Inflammatory macrophage treated with lipopolysaccharide for 4 hours (primary cell): ENCODE measurements around the gene PROKR1.
A peak's percentile ranks its signal among the peaks of the same experiment; 100 is the strongest.
"Not testable (repeated sequence)": the region's sequence is repeated elsewhere in the genome, so short reads cannot be mapped to it uniquely, and the experiment has no call there.

Source experiments
- DNase-seq: peaks from one replicate; pipeline ENCODE4 v3.0.0-alpha.2; 2020

Gene PROKR1

GRCh38 chr2:68643011-68643873 lies at the start of gene PROKR1:
PROKR1 (plus strand) TSS chr2:68643579; CDS start chr2:68645822, 2,243 bp downstream.
- DNase-seq: peak; percentile 19

DNA sequence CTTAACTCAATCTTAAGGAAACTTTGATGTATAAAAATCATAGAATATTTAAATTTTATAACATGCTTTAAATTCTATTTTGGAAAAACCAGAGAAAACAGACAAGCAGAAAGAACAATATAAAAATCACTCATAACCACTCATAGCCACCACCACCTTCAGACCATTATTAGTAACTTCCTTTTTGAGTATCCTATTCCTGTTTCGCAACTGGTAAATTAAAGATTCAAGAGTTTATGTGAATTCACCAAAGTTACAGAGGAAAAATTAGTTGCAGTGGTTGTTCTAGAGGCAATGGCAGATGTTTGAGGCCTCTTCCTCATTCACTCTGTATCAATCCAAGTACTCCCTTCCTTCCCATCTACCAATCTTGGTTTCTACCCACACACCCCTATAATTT lies 49.3 kb upstream of the PROKR1 start:
- DNase-seq: peak; percentile 33

- DNase-seq: peak; percentile 49
These were observed 48.5 kb upstream of the PROKR1 start for GRCh38 chr2:68594674-68595492.

- DNase-seq: not testable (repeated sequence)
These were observed 47.9 kb upstream of the PROKR1 start for GRCh38 chr2:68595493-68595785.

GRCh38 chr2:68600495-68600894 lies 42.9 kb upstream of the PROKR1 start:
- not testable (repeated sequence) for DNase-seq

GRCh38 chr2:68603059-68603458 lies 40.3 kb upstream of the PROKR1 start:
- DNase-seq: no peak

GRCh38 chr2:68604077-68604476 lies 39.3 kb upstream of the PROKR1 start:
- DNase-seq: no peak

DNA sequence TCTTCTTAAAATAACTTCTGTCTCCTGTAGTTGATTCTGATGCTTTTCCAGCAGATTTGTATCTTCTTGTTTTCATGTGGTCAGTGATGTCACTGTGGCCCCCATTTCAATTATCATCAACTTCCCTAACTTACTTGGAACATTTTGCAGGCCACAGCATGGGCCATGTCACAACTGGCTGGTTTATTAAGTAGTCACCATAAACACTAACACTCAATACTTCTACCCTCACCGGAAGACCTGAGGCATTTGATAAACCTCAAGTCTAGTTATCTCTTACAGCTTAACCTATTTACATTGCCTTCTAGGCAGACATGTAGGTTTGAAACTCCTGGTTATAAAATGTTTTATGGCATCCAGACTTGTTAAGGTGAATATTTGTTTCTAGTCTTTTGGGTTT lies 37.4 kb upstream of the PROKR1 start:
- DNase-seq: peak; percentile 1

DNA sequence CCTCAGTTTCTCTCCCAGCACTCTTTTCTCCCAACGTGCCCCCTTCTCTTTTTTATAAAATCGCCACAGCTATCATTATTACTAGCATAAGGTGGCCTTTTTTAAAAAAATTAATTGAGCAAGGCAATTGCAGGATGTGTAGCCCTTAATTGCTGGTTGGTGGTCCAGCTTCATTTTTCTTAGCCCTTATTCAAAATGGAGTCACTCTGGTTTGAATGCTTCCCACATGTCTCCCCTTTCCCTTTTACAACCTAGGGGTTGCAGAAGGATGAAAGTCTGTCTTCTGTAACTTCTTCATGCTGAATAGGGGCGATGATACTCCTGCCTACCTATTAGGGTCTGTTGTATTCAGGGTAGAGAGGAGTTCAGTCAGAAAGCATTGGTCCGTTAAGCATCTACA lies 36.6 kb upstream of the PROKR1 start:
- no peak for DNase-seq

- DNase-seq: no peak
These were observed 35.5 kb upstream of the PROKR1 start for GRCh38 chr2:68607837-68608236.

DNA sequence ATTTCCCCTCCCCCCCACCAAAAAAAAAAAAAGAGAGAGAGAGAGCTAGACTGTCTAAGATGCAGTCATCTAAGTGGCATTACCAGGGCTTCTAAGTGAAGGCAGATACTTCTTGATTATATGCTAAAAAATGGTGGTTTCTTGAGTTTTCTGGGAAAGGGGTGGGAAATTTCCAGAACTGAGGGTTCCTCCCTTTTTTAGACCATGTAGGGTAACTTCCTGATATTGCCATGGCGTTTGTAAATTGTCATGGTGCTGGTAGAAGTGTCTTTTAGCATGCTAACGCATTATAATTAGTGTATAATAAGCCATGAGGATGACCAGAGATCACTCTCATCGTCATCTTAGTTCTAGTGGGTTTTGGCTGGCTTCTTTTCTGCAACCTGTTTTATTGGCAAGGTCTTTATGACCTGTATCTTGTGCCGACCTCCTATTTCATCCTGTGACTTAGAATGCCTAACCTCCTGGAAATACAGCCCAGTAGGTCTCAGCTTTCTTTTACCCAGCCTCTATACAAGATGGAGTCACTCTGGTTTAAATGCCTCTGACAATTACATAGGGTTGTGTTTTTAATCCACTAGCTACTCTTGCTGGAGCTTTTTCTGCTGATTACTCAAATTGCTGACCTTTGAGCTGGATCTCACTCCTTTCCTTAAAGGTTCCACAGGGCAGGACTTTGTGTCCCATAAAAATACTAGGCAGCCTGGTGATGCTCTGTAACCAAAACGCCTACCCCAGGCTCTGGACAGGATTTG lies 30.4 kb upstream of the PROKR1 start:
- DNase-seq: no peak

- DNase-seq: peak; percentile 69
These were observed 22.6 kb upstream of the PROKR1 start for GRCh38 chr2:68620772-68621171.

GRCh38 chr2:68623820-68624219 lies 19.6 kb upstream of the PROKR1 start:
- DNase-seq: no peak

GRCh38 chr2:68627615-68628014 lies 15.8 kb upstream of the PROKR1 start:
- no peak for DNase-seq

GRCh38 chr2:68632021-68632420 lies 11.4 kb upstream of the PROKR1 start:
- no peak for DNase-seq

GRCh38 chr2:68637047-68637446 lies 6.3 kb upstream of the PROKR1 start:
- DNase-seq: no peak

DNA sequence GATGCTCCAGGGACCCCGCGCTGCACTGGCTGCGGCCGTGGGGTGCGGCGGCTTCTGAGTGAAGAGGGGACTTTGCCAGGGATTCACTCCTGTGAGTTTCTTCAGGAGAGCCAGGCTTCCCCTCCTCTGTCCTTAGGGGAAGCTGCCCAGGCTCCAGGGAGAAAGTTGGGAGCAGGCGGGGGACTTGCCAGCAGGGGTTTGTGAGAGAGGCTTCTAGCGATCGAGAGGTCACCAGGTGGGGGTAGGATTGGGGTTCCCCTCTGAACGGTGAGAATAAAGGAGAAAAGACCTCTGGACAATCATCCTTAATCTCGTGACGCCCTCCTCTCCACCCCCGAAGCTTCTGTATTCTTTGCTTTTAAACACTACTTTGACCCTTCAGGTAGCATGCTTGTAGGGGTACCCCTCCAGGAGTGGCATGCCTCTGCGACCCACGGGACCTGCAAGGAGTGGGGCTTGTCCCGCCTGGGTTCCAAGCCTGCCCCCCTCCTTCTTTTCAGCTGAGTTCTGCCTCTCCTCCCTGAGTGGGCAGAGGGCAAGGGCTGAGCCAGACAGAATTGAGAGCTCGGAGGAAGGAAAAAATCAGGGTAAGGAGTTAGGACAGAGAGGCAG lies 601 bp downstream of the PROKR1 start:
- DNase-seq: no peak

DNA sequence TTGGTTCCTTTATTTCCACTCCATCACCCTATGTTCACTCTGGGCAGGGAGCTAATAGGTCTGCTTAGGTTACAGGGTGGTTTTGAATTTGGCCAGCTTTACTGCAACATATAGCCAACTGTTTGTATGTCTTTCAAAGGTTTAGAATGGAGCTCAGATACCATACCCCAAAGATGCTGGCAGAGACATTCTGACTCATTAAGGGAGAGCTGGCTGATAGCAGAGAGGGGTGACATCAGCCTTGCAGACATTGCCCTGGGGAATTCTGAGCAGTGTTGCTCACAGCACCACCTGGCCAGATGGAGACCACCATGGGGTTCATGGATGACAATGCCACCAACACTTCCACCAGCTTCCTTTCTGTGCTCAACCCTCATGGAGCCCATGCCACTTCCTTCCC lies 2.1 kb downstream of the PROKR1 start:
- DNase-seq: no peak

DNA sequence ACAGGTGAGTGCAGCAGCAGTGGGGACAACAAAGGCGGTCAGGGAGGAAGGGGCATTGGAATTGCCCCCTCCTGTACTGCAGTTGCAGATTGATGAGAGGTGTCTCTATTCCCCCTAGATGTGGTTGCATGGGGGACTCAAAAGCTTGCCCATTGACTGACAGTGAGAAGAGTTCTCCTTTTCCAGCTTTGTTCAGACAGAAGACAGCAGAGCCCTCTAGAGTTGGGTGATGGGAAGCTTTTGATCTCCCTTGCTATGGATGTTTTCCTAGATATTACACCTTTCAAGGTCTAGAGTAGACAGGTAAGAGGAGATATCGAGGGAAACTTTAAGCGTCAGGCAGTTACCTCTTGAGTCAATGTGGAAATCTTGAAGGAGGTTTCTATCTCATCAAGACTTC lies 2.9 kb downstream of the PROKR1 start:
- DNase-seq: peak; percentile 1

GRCh38 chr2:68650645-68651044 lies 7.3 kb downstream of the PROKR1 start:
- no peak for DNase-seq

DNA sequence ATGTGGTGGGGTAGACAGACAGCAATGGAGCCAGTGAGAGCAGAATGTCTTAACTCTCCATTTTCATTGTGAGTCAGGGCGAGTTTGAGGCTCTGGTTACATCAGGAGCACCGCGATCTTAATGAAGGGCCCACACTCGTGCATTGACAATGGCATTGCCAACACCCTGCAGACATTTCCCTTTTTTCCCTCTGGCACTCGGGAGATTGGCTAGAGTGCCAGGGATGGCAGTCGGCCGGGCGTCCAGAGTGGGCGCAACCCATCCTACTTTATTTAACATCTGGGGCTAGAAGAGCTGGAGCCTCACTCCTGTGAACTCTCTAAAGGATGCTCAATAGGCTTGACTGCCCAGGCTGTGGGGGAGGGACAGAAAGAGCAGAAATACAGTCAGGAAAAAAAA lies 9.7 kb downstream of the PROKR1 start:
- DNase-seq: no peak

- DNase-seq: peak; percentile 9
These were observed 10.2 kb downstream of the PROKR1 start for GRCh38 chr2:68653538-68653982.

- no peak for DNase-seq
These were observed 14.9 kb downstream of the PROKR1 start for GRCh38 chr2:68658266-68658665.
